Neural progenitor cell (in vitro differentiated cells): ENCODE results near the gene SPINK13.
"Not testable (repeated sequence)": the region's sequence is repeated elsewhere in the genome, so short reads cannot be mapped to it uniquely, and the experiment has no call there.

Experiments
- CTCF ChIP-seq: fragments of 200-600 bp; sonication (generic); IDR thresholded peaks from 2 replicates; pipeline ENCODE4 v1.5.1; 2017; ENCODE audit warnings: antibody characterized with exemption, mild to moderate bottlenecking
- EZH2 ChIP-seq: fragments of 200-600 bp; sonication (generic); IDR thresholded peaks from 2 replicates; pipeline ENCODE4 v1.6.1; 2017; ENCODE audit warnings: antibody characterized with exemption, mild to moderate bottlenecking, moderate library complexity
- EZH2phosphoT487 ChIP-seq: fragments of 200-600 bp; sonication (generic); IDR thresholded peaks from 2 replicates; pipeline ENCODE4 v1.6.1; 2017; ENCODE audit warnings: antibody characterized with exemption

GRCh38 chr5:148275129-148275528 lies 6.5 kb downstream of the SPINK13 start:
- not testable (repeated sequence) for TF ChIP-seq CTCF, EZH2, EZH2phosphoT487
